HG02938 (cell line): Measurements from ENCODE around the gene TEDC1.

Source experiments
- ATAC-seq: cut with Tn5 transposase; IDR thresholded peaks from one replicate; pipeline ENCODE4 v1.9.1; 2021; ENCODE audit warnings: mild to moderate bottlenecking, moderate library complexity; ENCODE audit not compliant: unreplicated experiment

TEDC1 gene

GRCh38 chr14:105484069-105484996 is 6.7 kb upstream of the TEDC1 start:
- no peak for ATAC-seq

- ATAC-seq: no peak
Observed at GRCh38 chr14:105484997-105485393, 6.1 kb upstream of the TEDC1 start.

- ATAC-seq: no peak
Observed at GRCh38 chr14:105485739-105486162, 5.3 kb upstream of the TEDC1 start.

- no peak for ATAC-seq
Observed at GRCh38 chr14:105486163-105486973, 4.7 kb upstream of the TEDC1 start, which contains the start of gene CRIP1. CRIP1 (plus strand) TSS chr14:105486886; CDS start chr14:105487260, 374 bp downstream.

- ATAC-seq: no peak
Observed at GRCh38 chr14:105486974-105487448, 4.0 kb upstream of the TEDC1 start.

- ATAC-seq: no peak
Observed at GRCh38 chr14:105487449-105487985, 3.5 kb upstream of the TEDC1 start.

- no peak for ATAC-seq
Observed at GRCh38 chr14:105487986-105488777, 2.9 kb upstream of the TEDC1 start.

GRCh38 chr14:105488781-105489541 is 2.1 kb upstream of the TEDC1 start:
- ATAC-seq: no peak

GRCh38 chr14:105489542-105490266 is 1.3 kb upstream of the TEDC1 start:
- no peak for ATAC-seq

- ATAC-seq: no peak
Observed at GRCh38 chr14:105490267-105490571, 827 bp upstream of the TEDC1 start.

- ATAC-seq: no peak
Observed at GRCh38 chr14:105491366-105491973, 424 bp downstream of the TEDC1 start.

GRCh38 chr14:105492031-105492970 is 1.3 kb downstream of the TEDC1 start:
- no peak for ATAC-seq

- ATAC-seq: no peak
Observed at GRCh38 chr14:105492971-105493871, 2.2 kb downstream of the TEDC1 start.

GRCh38 chr14:105493921-105494605 is 3.0 kb downstream of the TEDC1 start:
- no peak for ATAC-seq

- ATAC-seq: no peak
Observed at GRCh38 chr14:105494606-105494929, 3.5 kb downstream of the TEDC1 start.
